A549 (cell line): ENCODE measurements around the gene E2F7.

ENCODE experiments used
- CTCF ChIP-seq: fragments of >200 bp; sonication (Bioruptor Twin); formaldehyde crosslinking; IDR thresholded peaks from 3 replicates; pipeline ENCODE4 v1.5.1; 2016
- POLR2A ChIP-seq: IDR thresholded peaks from 2 replicates; pipeline ENCODE4 v1.6.1; 2012; ENCODE audit warnings: mild to moderate bottlenecking, low read length

- TF ChIP-seq POLR2A, result no peak
- TF ChIP-seq CTCF, result no peak
Measured at GRCh38 chr12:76980196-76980595, 85.2 kb downstream of the E2F7 start.
